OCI-LY7 (cell line): ENCODE results near the gene RBM17.

Experiments
- EZH2phosphoT487 ChIP-seq: fragments of 200-600 bp; sonication (generic); IDR thresholded peaks from 2 replicates; pipeline ENCODE4 v1.6.1; 2018; ENCODE audit warnings: low read depth, borderline replicate concordance, mild to moderate bottlenecking, mixed run types, antibody characterized with exemption, low read length, moderate library complexity, mixed read lengths
- TF ChIP-seq, protein P1 (sequence below): fragments of 200-600 bp; sonication (generic); conservative IDR thresholded peaks from 2 replicates; pipeline ENCODE4 v1.5.1; 2014; ENCODE audit warnings: mild to moderate bottlenecking, antibody characterized with exemption, low read length, moderate library complexity, mixed read lengths

DNA sequence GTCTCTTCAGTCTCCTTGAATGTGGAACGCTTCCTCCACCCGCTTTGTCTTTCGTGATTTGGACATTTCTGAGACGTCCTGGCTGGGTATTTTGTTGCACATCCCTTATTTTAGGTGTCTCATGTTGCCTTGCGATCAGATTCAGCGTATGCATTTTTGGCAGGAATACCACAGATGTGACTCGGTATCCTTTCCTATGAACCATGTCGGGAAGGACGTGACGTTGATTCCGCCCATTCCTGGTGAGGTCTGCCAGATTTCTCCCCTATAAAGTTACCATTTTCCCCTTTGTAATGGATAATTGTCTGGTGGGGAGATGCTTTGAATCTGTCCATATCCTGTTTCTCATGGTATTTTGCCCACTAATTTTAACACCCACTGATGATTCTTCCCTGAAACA is 49.6 kb downstream of the RBM17 start:
- TF ChIP-seq, protein P1, sequence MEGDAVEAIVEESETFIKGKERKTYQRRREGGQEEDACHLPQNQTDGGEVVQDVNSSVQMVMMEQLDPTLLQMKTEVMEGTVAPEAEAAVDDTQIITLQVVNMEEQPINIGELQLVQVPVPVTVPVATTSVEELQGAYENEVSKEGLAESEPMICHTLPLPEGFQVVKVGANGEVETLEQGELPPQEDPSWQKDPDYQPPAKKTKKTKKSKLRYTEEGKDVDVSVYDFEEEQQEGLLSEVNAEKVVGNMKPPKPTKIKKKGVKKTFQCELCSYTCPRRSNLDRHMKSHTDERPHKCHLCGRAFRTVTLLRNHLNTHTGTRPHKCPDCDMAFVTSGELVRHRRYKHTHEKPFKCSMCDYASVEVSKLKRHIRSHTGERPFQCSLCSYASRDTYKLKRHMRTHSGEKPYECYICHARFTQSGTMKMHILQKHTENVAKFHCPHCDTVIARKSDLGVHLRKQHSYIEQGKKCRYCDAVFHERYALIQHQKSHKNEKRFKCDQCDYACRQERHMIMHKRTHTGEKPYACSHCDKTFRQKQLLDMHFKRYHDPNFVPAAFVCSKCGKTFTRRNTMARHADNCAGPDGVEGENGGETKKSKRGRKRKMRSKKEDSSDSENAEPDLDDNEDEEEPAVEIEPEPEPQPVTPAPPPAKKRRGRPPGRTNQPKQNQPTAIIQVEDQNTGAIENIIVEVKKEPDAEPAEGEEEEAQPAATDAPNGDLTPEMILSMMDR = no peak
- TF ChIP-seq EZH2phosphoT487 = no peak
